ENCODE results near the gene PNMA8C.
"Not testable (repeated sequence)": the region's sequence is repeated elsewhere in the genome, so short reads cannot be mapped to it uniquely, and the experiment has no call there.

The PNMA8C gene

DNA sequence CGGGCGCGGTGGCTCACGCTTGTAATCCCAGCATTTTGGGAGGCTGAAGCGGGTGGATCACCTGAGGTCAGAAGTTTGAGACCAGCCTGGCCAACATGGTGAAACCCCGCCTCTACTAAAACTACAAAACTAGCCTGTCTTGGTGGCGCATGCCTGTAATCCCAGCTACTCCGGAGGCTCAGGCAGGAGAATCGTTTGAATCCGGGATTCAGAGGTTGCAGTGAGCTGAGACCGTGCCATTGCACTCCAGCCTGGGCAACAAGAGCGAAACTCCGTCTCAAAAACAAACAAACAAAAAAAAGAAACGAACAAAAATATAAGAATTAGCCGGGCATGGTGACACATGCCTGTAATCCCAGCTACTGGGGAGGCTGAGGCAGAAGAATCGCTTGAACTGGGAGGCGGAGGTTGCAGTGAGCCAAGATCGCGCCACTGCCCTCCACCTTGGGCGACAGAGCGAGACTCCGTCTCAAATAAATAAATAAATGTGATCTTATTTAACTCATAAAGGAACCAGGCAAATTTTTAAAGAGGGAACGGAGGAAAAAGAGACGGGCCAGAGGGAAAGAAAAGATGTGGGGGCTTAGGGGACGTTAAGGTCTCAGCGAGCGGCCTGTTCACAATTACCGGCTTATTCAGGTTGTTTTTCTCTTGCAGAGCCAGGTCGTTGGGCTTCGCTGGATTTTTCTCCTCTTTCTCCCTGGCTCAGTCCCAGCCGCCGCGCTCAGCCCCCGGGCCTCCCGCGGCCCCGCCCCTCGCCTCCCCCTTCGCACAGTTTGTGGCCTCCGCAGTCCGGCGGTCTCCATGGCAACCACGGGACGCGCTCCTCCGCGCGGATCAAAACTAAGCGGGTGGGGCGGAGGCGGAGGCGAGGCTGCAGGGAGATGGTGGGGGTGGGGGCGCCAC lies 12.7 kb downstream of the PNMA8C start:
- ChIA-PET CTCF (interaction anchor here (0.6 to 2.9 kb wide), 9 partner anchors 14 to 288 kb away, joined by 3 to 16 read pairs (median 5); no protein-coding TSS in a partner anchor), POLR2A (interaction anchor here (1.5 kb wide), 1 partner anchor 8 kb away, joined by 6 read pairs; no protein-coding TSS in a partner anchor)
- peaks cover 0 to 13% of the 10 kb centered on the region in 2 experiments; a peak in 1 of 3 replicates for H3K36me3 ChIP-seq (ENCODE audit: control insufficient read depth in 2 of 2, insufficient read depth in 1 of 2, low read length in 2 of 2)
- peaks cover 24% of the 10 kb centered on the region for H3K4me1 ChIP-seq (ENCODE audit: control insufficient read depth, insufficient read depth, low read length)
- H3K4me3 ChIP-seq (ENCODE audit: low read depth, low read length), result peak overlapping the region; percentile 37
- peak overlapping the region; percentile 63 for H3K27ac ChIP-seq (ENCODE audit: extremely low read depth, low read depth, low read length)
- not testable (repeated sequence) for H3K9me3 ChIP-seq (ENCODE audit: control insufficient read depth, insufficient read depth, low read depth, low read length)
- peak; percentile 67 for TF ChIP-seq KLF1 (tag by site-specific recombination; IDR thresholded peaks at IDR 0.05)
- 0 out of 2 replicates have a peak, but pooled peaks have one; percentile 54 for TF ChIP-seq IKZF3 (tag by site-specific recombination; IDR thresholded peaks at IDR 0.05)
- 0 out of 2 replicates have a peak, but pooled peaks have one; percentile 45 for TF ChIP-seq ZFP37 (tag by site-specific recombination; IDR thresholded peaks at IDR 0.05)
- TF ChIP-seq, protein P1, sequence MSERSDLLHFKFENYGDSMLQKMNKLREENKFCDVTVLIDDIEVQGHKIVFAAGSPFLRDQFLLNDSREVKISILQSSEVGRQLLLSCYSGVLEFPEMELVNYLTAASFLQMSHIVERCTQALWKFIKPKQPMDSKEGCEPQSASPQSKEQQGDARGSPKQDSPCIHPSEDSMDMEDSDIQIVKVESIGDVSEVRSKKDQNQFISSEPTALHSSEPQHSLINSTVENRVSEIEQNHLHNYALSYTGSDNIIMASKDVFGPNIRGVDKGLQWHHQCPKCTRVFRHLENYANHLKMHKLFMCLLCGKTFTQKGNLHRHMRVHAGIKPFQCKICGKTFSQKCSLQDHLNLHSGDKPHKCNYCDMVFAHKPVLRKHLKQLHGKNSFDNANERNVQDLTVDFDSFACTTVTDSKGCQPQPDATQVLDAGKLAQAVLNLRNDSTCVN (tag by site-specific recombination; optimal IDR thresholded peaks at IDR 0.05), result peak; percentile 69
- peak; percentile 30; the same call in 1 of the 2 replicates for TF ChIP-seq ZXDB (tag by site-specific recombination; IDR thresholded peaks at IDR 0.05)
- peak; percentile 88 for TF ChIP-seq ZNF335 (tag by site-specific recombination; conservative IDR thresholded peaks at IDR 0.05)
- 0 out of 2 replicates have a peak, but pooled peaks have one; percentile 30 for TF ChIP-seq ZNF610 (tag by site-specific recombination; IDR thresholded peaks at IDR 0.05; ENCODE audit: borderline replicate concordance)
- TF ChIP-seq ZNF843 (tag by site-specific recombination; IDR thresholded peaks at IDR 0.05), result peak; percentile 34; the same call in 1 of the 2 replicates
- peak; percentile 31; the same call in 1 of the 2 replicates for TF ChIP-seq ZNF777 (tag by site-specific recombination; IDR thresholded peaks at IDR 0.05; ENCODE audit: borderline replicate concordance)
- peak; percentile 13; the same call in 1 of the 2 replicates for TF ChIP-seq BCL11B (tag by site-specific recombination; IDR thresholded peaks at IDR 0.05; ENCODE audit: low read depth)
- TF ChIP-seq OSR2 (tag by site-specific recombination; IDR thresholded peaks at IDR 0.05), result peak; percentile 18; the same call in 1 of the 2 replicates
- TF ChIP-seq, protein P2, sequence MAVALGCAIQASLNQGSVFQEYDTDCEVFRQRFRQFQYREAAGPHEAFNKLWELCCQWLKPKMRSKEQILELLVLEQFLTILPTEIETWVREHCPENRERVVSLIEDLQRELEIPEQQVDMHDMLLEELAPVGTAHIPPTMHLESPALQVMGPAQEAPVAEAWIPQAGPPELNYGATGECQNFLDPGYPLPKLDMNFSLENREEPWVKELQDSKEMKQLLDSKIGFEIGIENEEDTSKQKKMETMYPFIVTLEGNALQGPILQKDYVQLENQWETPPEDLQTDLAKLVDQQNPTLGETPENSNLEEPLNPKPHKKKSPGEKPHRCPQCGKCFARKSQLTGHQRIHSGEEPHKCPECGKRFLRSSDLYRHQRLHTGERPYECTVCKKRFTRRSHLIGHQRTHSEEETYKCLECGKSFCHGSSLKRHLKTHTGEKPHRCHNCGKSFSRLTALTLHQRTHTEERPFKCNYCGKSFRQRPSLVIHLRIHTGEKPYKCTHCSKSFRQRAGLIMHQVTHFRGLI (tag by site-specific recombination; IDR thresholded peaks at IDR 0.05), result peak; percentile 96
- TF ChIP-seq, protein P3, sequence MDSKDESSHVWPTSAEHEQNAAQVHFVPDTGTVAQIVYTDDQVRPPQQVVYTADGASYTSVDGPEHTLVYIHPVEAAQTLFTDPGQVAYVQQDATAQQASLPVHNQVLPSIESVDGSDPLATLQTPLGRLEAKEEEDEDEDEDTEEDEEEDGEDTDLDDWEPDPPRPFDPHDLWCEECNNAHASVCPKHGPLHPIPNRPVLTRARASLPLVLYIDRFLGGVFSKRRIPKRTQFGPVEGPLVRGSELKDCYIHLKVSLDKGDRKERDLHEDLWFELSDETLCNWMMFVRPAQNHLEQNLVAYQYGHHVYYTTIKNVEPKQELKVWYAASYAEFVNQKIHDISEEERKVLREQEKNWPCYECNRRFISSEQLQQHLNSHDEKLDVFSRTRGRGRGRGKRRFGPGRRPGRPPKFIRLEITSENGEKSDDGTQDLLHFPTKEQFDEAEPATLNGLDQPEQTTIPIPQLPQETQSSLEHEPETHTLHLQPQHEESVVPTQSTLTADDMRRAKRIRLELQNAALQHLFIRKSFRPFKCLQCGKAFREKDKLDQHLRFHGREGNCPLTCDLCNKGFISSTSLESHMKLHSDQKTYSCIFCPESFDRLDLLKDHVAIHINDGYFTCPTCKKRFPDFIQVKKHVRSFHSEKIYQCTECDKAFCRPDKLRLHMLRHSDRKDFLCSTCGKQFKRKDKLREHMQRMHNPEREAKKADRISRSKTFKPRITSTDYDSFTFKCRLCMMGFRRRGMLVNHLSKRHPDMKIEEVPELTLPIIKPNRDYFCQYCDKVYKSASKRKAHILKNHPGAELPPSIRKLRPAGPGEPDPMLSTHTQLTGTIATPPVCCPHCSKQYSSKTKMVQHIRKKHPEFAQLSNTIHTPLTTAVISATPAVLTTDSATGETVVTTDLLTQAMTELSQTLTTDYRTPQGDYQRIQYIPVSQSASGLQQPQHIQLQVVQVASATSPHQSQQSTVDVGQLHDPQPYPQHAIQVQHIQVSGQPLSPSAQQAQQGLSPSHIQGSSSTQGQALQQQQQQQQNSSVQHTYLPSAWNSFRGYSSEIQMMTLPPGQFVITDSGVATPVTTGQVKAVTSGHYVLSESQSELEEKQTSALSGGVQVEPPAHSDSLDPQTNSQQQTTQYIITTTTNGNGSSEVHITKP (tag by site-specific recombination; IDR thresholded peaks at IDR 0.05), result peak; percentile 86
- TF ChIP-seq GLIS2 (tag by site-specific recombination; IDR thresholded peaks at IDR 0.05), result peak; percentile 63
- TF ChIP-seq GLIS1 (tag by site-specific recombination; IDR thresholded peaks at IDR 0.05), result peak; percentile 82
- peak; percentile 45; the same call in 1 of the 2 replicates for TF ChIP-seq SP7 (tag by site-specific recombination; IDR thresholded peaks at IDR 0.05)
- 0 out of 2 replicates have a peak, but pooled peaks have one; percentile 26 for TF ChIP-seq KLF7 (tag by site-specific recombination; IDR thresholded peaks at IDR 0.05; ENCODE audit: borderline replicate concordance)
- TF ChIP-seq ZIC2 (tag by site-specific recombination; IDR thresholded peaks at IDR 0.05), result peak; percentile 23; the same call in 1 of the 2 replicates
- TF ChIP-seq ZEB2 (tag by site-specific recombination; IDR thresholded peaks at IDR 0.05), result peak; percentile 31; the same call in 1 of the 2 replicates
- peak; percentile 92 for TF ChIP-seq ZBTB17 (tag by site-specific recombination; IDR thresholded peaks at IDR 0.05)
- TF ChIP-seq, protein P4, sequence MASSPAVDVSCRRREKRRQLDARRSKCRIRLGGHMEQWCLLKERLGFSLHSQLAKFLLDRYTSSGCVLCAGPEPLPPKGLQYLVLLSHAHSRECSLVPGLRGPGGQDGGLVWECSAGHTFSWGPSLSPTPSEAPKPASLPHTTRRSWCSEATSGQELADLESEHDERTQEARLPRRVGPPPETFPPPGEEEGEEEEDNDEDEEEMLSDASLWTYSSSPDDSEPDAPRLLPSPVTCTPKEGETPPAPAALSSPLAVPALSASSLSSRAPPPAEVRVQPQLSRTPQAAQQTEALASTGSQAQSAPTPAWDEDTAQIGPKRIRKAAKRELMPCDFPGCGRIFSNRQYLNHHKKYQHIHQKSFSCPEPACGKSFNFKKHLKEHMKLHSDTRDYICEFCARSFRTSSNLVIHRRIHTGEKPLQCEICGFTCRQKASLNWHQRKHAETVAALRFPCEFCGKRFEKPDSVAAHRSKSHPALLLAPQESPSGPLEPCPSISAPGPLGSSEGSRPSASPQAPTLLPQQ (tag by site-specific recombination; IDR thresholded peaks at IDR 0.05), result 0 out of 2 replicates have a peak, but pooled peaks have one; percentile 23
- peak; percentile 59 for TF ChIP-seq SP2 (tag by site-specific recombination; IDR thresholded peaks at IDR 0.05)
- TF ChIP-seq ZNF394 (tag by site-specific recombination; IDR thresholded peaks at IDR 0.05; ENCODE audit: borderline replicate concordance), result peak; percentile 88; the same call in 1 of the 2 replicates
- TF ChIP-seq SP3 (tag by site-specific recombination; IDR thresholded peaks at IDR 0.05), result peak; percentile 83
- TF ChIP-seq EGR2 (tag by site-specific recombination; IDR thresholded peaks at IDR 0.05; ENCODE audit: low read depth), result peak; percentile 93
- TF ChIP-seq, protein P5, sequence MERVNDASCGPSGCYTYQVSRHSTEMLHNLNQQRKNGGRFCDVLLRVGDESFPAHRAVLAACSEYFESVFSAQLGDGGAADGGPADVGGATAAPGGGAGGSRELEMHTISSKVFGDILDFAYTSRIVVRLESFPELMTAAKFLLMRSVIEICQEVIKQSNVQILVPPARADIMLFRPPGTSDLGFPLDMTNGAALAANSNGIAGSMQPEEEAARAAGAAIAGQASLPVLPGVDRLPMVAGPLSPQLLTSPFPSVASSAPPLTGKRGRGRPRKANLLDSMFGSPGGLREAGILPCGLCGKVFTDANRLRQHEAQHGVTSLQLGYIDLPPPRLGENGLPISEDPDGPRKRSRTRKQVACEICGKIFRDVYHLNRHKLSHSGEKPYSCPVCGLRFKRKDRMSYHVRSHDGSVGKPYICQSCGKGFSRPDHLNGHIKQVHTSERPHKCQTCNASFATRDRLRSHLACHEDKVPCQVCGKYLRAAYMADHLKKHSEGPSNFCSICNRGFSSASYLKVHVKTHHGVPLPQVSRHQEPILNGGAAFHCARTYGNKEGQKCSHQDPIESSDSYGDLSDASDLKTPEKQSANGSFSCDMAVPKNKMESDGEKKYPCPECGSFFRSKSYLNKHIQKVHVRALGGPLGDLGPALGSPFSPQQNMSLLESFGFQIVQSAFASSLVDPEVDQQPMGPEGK (tag by site-specific recombination; IDR thresholded peaks at IDR 0.05), result peak; percentile 94

All from HEK293 (cell line).